Islet of Langerhans (tissue), 1 donor: ENCODE results near the gene THBS1.
A peak's percentile ranks its signal among the peaks of the same experiment; 100 is the strongest.

Experiments
- FAIRE-seq: peaks from one replicate; lab custom pipeline; 2011; peaks lifted over from hg19 to GRCh38; lab: Jason Lieb, UNC

THBS1 gene

DNA sequence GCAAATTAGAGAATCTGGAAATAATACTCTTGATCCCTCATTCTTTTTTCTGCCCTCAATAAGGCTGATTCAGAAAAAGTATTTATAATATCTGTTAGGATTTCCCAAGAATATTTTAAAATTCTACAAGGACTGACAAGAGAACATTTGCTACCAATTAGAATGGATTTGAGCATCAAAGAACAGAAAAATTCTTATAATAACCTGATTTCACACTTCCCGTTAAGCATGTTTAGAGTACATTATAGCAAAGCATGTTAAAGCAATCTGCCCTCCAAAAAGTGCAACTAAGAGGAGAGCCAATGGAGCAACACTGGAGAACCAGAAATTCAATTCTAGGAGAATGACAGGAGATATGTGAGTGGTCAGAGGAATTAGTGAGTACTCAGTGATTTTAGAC lies 57.2 kb downstream of the THBS1 start:
- no peak for FAIRE-seq

- FAIRE-seq, result no peak
Measured at GRCh38 chr15:39639037-39639436, 58.2 kb downstream of the THBS1 start.

DNA sequence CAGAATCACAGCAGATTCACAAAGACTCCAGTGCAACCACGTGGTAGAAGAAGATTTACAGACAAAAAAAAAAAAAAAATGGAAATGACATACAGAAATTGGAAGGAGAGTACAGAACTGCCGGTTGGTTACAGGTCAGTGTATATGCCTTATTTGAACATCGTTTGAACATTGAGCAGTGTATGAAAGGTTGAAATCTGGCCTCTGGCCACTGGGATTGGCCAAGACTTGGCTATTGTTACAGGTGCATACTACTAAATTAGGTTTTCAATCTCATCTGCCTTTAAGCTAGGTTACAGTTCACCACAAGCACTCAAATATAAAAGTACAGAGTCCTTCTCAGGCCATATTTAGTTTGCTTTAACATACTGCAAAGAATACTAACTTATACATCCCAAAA lies 59.8 kb downstream of the THBS1 start:
- no peak for FAIRE-seq

GRCh38 chr15:39641191-39641889 lies 60.5 kb downstream of the THBS1 start:
- FAIRE-seq, result no peak

GRCh38 chr15:39642011-39642640 lies 61.2 kb downstream of the THBS1 start:
- FAIRE-seq, result peak; percentile 58

GRCh38 chr15:39643727-39644126 lies 62.8 kb downstream of the THBS1 start:
- FAIRE-seq, result no peak

DNA sequence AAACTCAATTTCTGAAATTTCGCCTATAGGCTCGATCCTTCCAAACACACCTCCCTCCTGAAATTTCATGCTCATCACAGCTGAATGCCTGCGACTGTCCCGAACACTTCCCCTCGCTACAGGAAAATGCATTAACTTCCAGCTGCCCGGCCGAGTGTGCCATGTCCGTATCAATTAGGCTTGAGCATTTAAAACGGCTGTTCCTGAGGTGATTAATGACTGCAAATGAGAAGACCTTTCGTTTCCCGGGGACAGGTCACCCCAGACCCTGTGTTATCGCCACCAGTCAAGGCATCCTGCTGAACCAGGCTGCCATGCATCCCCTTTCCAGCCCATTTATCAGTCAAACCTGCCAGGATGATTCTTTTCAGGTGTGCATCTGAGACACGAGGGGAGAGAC lies 63.3 kb downstream of the THBS1 start:
- FAIRE-seq, result no peak

DNA sequence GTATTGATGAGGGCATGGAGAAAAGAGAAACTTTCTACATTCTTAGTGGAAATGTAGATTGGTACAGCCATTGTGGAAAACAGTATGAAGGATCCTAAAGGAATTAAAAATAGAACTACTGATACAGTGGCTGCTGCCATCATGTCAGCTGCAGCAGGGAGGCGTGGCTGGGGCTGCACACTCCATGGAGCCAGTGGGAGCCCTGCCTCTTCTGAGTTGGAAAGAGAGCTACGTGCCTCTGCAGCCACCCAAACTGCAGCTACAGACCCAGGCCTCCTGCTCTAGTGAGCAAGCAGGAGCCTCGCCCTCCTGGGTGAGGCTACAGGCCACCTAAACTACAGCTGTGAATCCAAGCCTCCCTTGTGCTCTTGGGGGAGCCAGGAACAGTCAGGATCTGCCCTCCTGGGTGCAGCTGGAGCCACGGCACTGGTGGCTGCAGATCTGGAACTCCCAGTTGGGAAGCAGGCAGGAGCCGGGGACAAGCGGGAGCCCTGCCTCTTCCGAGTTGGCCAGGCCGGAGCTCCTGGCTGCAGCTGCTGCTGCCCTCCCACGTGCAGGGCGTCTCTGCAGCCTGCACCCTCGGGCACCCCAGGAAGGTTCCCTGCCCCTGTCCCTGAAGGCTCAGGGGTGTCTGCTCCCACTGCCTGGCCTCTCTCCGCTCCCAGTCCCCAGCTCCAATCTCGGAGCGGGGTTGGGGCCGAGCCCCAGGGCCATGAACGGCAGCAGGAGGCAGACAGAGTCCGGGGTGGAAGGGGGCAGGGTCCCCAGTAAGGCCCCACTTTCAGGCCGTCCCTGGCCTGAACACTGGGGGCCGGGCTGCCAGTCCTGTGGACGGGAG lies 64.5 kb downstream of the THBS1 start:
- FAIRE-seq, result no peak

DNA sequence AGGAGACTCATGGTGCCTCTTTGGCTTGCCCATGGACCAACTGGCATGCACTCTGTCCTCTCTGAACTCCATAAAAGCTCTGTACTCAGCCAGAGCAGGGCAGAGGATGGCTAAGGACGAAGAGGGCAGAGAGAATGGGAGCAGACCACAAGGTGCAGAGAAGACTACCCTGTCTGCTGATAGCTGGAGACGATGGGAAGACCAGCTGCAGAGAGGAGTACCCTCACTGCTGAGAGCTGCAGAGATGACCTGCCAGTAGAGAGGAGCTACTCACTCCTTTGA lies 65.0 kb downstream of the THBS1 start:
- FAIRE-seq, result no peak

DNA sequence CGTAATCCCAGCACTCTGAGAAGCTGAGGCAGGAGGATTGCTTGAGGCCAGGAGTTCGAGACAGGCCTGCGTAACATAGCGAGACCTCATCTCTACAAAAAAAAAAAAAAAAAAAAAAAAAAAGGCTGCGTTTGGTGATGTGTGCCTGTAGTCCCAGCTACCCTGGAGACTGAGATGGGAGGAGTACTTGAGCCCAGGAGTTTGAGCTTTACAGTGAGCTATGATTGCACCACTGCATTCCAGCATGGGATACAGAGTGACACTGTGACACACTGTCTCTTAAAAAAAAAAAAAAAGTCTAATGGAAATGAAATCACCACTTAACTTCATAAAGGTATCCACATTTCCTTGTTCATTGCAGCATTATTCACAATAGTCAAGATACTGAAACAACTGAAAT lies 65.5 kb downstream of the THBS1 start:
- FAIRE-seq, result no peak
